GM19372 (cell line): ENCODE measurements around the gene ZBTB25.

ENCODE experiments used
- ATAC-seq: cut with Tn5 transposase; IDR thresholded peaks from one replicate; pipeline ENCODE4 v1.9.1; 2021; ENCODE audit warnings: mild to moderate bottlenecking, low read depth, moderate library complexity; ENCODE audit not compliant: unreplicated experiment

Gene ZBTB25

DNA sequence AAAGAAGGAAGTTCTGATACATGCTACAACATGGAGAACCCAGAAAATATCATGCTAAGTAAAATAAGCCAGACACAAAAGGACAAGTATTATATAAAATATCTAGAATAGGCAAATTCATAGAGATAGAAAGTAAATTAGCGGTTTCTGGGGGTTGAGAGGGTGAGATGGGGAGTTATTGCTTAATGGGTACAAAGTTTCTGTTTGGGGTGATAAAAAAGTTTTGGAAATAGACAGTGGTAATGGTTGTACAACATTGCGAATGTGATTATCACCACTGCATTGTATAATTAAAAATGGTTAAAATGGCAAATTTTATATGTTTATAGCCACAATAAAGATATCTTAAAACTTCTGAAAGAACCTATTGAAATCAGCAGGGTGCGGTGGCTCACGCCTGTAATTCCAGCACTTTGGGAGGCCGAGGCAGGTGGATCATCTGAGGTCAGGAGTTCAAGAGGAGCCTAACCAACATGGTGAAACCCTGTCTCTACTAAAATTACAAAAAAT is 15.0 kb downstream of the ZBTB25 start:
- no peak for ATAC-seq

- no peak for ATAC-seq
These were observed 24.9 kb downstream of the ZBTB25 start for GRCh38 chr14:64478634-64479250.

- ATAC-seq = no peak
These were observed 27.2 kb downstream of the ZBTB25 start for GRCh38 chr14:64476438-64476837.

DNA sequence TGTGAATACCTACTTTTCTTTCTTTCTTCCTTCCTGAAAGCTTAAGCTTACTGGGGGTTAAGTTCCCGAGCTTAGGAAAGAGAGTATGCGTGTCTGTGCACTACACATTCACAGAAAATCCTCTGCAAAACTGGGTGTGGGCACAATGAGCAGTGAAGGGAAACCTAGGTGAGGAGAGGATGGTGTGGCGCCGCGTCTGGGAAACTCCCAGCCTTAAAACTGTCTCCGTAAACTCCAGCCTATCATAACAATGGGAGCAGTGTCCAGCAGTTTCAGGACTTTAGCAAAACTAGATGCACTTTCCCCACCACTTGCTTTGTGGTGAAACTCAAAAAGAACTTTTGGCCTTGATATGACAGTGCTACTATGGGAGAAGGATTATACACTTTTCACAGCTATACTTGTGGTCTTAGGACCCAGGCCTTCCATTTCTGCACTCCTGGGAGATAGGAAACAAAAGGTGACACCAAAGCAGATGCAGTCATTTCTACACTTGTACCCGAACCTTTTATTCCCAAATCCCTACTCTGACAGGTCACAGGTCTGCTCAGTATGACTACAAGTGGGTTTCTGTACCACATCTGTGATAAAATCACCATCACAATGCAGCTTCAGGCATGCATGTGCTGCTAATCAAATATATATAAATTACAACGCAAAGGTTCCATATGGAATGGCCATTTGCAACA is 27.9 kb downstream of the ZBTB25 start:
- ATAC-seq = no peak

- no peak for ATAC-seq
These were observed 28.9 kb downstream of the ZBTB25 start for GRCh38 chr14:64474698-64475097.

- ATAC-seq = no peak
These were observed 29.6 kb downstream of the ZBTB25 start for GRCh38 chr14:64474041-64474440.

DNA sequence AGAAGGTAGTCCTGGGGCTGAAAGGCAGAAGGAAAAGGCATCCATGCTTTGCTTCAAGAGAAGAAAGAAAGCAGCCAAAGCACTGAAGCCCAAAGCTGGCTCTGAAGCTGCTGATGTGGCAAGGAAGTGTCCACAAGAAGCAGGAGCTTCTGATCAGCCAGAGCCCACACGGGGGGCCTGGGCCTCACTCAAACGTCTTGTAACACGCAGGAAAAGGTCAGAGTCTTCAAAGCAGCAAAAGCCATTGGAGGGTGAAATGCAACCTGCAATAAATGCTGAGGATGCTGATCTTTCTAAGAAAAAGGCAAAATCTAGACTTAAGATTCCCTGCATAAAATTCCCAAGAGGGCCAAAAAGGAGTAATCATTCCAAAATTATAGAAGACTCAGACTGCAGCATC is 35.2 kb downstream of the ZBTB25 start:
- ATAC-seq = no peak

DNA sequence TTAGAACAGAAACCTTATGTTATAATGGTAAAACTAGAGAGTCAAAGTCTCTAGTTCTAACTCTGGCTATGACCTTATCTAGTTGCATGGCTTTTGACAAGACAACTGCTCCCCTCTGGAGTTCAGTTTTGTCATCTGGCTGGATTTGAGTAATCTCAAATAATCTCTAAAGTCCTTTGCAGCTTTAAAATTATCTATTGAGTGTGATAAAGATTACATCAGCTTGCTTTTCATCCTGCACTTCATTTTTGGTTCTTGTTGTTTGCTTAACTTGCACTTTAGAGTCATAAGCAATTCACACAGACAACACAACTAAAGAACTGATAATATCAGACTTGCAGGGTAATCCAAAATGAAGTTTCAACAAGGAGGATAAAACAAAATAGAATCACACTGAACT is 36.1 kb downstream of the ZBTB25 start:
- no peak for ATAC-seq

DNA sequence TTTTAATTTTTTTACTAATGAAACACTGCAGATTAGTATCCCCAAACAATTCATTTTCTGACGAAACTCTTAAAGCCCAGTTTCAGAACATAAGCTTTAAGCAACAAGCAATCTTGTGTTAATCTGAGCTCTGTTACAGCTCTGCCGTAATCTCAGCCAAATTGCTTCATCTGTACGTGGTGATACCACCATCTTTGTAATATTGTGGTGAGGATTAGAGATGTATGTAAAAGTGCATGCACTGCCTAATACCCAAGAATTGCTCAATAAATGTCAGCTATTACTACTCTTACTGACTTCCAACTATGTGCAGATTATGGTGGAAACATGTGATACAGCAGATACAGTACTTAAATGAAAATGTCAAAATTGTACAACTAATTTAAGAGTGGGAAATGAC is 36.5 kb downstream of the ZBTB25 start:
- no peak for ATAC-seq

DNA sequence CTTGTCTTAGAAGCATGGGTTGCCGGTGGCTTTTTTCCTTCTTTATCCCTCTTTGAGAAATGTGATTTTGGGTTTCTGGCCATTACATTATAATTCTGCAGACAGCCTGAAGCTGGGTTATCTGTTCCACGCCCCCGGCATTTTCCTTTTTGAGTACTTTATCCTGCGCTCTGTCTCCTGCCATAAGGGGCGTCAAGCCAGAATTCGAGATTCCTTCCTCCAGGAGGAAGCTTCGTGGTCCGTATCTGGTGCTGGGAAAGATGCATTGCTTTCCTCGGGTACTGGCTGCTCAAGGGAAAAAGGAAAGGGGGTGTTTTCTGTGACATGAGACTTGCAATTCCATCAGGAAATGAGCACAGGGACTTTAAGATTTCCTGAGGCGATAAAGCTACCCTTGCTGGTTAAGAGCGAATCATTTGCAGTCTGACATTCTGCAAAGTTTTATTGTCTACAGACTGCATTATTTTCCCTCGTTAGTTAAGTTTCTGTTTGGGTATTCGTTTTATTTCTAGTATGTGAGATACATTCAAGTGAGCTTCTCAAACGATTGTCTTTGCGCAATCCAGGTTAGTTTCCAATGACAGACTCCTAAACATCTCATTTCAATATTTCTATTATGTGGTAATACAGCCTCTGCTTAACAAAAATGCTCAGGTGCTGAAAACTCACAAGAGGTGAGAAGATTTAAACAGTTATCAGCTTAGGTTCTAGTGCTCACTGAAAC is 37.6 kb downstream of the ZBTB25 start:
- no peak for ATAC-seq

- ATAC-seq = peak; percentile 61
These were observed 38.3 kb downstream of the ZBTB25 start, which contains the start of gene AKAP5 for GRCh38 chr14:64465191-64465822. Gene AKAP5 (plus strand): TSS chr14:64465499. CDS start chr14:64468395, 2,896 bp downstream.

- no peak for ATAC-seq
These were observed 39.0 kb downstream of the ZBTB25 start for GRCh38 chr14:64464651-64465050.

DNA sequence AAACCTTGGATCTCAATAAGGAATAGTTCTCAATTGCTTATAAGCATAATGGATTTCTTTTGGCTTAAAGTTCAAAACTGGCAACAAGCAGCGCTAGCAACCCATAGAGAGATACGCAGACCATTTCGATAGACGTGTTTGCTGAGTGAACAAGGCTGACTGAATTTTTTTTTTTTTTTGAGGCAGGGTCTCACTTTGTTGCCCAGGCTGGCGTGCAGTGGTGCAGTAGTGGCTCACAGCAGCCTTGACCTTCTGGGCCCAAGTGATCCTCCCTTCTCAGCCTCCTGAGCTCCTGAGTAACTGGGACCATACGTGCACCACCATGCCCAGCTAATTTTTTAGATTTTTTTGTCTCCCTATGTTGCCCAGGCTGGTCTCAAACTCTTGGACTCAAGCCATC is 39.8 kb downstream of the ZBTB25 start:
- ATAC-seq = no peak

DNA sequence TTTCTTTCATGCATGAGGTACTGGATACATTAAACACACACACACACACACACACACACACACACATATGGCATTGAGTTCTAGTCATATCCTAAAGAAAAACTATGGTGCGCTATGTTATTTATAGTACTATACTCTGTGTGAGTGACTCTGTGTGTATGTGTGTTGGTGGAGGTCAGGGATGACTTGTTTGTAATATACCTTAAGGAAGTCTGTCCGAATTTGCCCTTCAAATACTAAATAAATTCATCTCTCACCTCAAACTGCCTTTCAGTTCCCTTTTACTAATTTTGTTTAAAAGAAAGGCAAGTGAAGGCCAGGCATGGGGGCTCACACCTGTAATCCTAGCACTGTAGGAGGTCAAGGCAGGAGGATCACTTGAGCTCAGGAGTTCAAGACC is 40.4 kb downstream of the ZBTB25 start:
- ATAC-seq = no peak

GRCh38 chr14:64461221-64461620 is 42.4 kb downstream of the ZBTB25 start:
- no peak for ATAC-seq

GRCh38 chr14:64459405-64460136 is 44.1 kb downstream of the ZBTB25 start:
- ATAC-seq = no peak

- ATAC-seq = no peak
These were observed 49.0 kb downstream of the ZBTB25 start for GRCh38 chr14:64454671-64455070.

- ATAC-seq = no peak
These were observed 53.4 kb downstream of the ZBTB25 start for GRCh38 chr14:64450255-64450654.

DNA sequence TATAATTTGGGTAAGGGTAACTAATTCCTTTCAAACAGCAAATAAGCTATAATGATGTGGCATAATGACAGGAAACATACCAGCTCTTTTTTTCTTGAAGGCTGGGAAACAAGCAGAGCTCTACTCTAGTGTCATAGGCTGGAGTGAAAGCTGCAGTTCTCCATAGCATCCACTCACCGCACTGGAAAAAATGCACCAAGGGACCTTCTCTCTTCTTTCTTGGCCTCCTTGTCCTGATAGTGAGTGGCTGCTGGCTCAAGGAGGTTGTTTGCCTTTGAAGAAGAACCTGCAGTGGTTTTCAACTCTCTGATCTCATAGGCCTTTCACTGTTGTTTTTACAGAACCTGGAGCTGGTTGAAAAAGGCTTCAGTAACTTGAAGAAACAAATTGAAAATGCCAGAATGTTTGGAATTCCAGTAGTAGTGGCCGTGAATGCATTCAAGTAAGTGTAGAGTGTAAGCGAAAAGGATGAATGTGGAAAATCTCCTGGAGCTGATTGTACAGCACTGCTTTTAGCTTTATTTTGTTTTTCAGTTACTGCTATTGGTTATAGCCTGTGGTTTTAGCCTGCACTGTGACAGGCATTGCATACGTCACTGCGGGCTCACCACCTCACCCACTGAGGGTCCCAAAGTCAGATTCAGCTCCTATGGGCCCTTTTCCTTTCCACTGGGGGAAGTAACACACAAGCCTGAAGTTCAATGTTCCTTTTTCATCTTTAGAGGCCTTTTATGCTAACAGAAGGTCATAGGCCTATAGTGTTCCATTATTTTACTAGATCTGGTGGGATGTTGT is 55.6 kb downstream of the ZBTB25 start:
- no peak for ATAC-seq
